GM21360 (cell line): Measurements from ENCODE around the gene RMND5A.

Experiments used
- ATAC-seq: cut with Tn5 transposase; IDR thresholded peaks from one replicate; pipeline ENCODE4 v1.9.1; 2021; ENCODE audit warnings: mild to moderate bottlenecking, moderate library complexity; ENCODE audit not compliant: unreplicated experiment

RMND5A gene

DNA sequence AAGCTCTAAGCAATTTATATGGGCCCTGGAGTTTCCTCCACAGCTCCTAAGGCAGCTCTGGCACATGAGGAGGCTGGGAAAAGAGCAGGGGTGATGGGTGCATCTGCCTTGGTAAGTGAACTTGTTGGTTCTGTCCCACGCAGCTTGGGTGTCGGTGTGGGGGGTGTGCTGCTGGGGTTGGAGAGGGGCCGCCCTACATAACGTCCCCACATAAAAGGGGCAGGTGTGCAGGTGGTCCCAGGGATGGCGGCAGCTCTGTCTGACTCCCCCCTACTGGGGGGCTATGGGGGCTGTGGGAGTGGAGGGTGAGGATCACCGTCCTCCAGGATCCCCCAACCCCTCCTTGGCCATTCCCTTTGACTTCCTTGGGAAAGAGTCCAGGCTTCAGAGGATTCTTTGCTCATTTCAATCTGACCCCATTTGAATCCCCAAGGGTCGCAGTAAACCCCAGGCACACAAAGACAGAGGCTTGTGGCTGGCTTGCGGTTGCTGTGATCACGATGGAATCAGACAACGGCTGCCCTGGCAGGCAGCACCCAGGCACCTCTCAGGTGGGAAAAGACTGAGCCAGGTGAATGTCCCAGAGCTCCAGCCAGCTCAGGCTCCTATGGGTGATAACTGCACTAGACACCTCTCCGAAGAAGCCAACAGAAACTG is 105.1 kb downstream of the RMND5A start:
- ATAC-seq, result no peak

DNA sequence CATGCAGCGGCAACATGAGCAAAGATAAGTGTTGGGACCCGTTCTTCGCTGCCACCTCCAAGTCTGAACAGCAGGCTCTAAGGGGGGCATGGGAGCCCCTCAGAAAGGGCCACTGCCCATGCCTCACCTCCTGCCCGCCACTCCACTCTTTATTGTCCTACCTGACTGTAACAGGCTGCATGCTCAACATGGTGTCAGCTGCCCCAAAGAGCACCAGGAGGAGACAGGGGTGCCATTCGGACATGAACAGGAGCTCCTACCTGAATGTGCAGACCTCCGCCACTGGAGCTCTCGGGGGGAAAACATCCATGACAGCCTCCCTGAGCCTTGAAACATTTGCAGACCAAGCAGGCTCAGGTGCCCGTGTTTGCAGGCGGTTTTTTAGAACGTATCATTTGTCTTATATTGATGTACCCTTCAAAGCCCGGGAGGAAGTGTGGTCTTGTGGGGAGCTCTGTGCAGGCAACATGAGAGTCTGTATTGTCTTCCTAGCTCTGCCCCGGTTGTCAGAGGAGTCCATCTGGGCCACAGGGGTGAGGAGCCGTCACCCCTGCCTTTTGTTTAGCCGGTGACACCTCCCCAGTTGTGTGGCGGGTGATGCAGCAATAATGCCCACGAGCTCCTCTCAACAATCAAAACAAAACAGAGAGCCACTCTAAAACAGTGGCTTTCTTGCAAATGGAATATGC is 105.7 kb downstream of the RMND5A start:
- ATAC-seq, result no peak

GRCh38 chr2:86826951-86827350 is 106.9 kb downstream of the RMND5A start:
- no peak for ATAC-seq
